HEK293 (cell line): ENCODE results near the gene PTPRN2.

Experiments
- CTCF ChIA-PET: fragments of 350-600 bp; formaldehyde crosslinking; extraction: SDS; loops from one replicate; lab custom pipeline; 2021; ENCODE audit warnings: antibody characterized with exemption; lab: Yijun Ruan, JAX
- POLR2A ChIA-PET: fragments of 300-600 bp; formaldehyde crosslinking; extraction: SDS; loops from one replicate; lab custom pipeline; 2020; ENCODE audit warnings: antibody characterized with exemption, inconsistent platforms; lab: Yijun Ruan, JAX
- H3K27ac ChIP-seq: fragments of 200-500 bp; sonication (Bioruptor generic); 2 replicates; pipeline ENCODE4 v1.5.1; 2014; ENCODE audit warnings: low read depth, low read length, control low read depth, inconsistent platforms; ENCODE audit errors: extremely low read depth
- H3K36me3 ChIP-seq, 2 experiments: fragments of 200-500 bp in 1 of 2; sonication (Bioruptor generic) in 1 of 2; 1 replicate in 1 of 2; 2 replicates in 1 of 2; pipeline ENCODE4 v1.5.1; 2014 to 2017; ENCODE audit warnings: inconsistent platforms in 2 of 2, low read length in 2 of 2; ENCODE audit not compliant: control insufficient read depth in 2 of 2, insufficient read depth in 1 of 2
- H3K4me1 ChIP-seq: fragments of 200-500 bp; sonication (Bioruptor generic); 2 replicates; pipeline ENCODE4 v1.5.1; 2014; ENCODE audit warnings: mild to moderate bottlenecking, low read length, inconsistent platforms; ENCODE audit not compliant: control insufficient read depth, insufficient read depth
- H3K4me3 ChIP-seq: 2 replicates; pipeline ENCODE4 v1.5.1; 2011; ENCODE audit warnings: low read depth, mild to moderate bottlenecking, control low read depth, low read length, moderate library complexity
- H3K9me3 ChIP-seq: fragments of 200-500 bp; sonication (Bioruptor generic); 2 replicates; pipeline ENCODE4 v1.5.1; 2014; ENCODE audit warnings: low read depth, low read length, inconsistent platforms; ENCODE audit not compliant: control insufficient read depth, insufficient read depth
- GLI4 ChIP-seq: fragments of 450-650 bp; formaldehyde crosslinking; IDR thresholded peaks from 2 replicates; pipeline ENCODE4 v1.5.1; 2016; ENCODE audit warnings: missing biosample characterization, missing genetic modification characterization
- HOXD13 ChIP-seq: sonication (generic); formaldehyde crosslinking; IDR thresholded peaks from 2 replicates; pipeline ENCODE4 v1.8.0; 2022; ENCODE audit warnings: missing genetic modification reagents, borderline replicate concordance
- OSR2 ChIP-seq: fragments of 450-650 bp; formaldehyde crosslinking; IDR thresholded peaks from 2 replicates; pipeline ENCODE4 v1.5.1; 2016; ENCODE audit warnings: missing biosample characterization, missing genetic modification characterization
- REPIN1 ChIP-seq: fragments of 450-650 bp; formaldehyde crosslinking; IDR thresholded peaks from 2 replicates; pipeline ENCODE4 v1.5.1; 2017; ENCODE audit warnings: missing biosample characterization, missing genetic modification characterization, low read depth
- ZBTB17 ChIP-seq: fragments of 450-650 bp; formaldehyde crosslinking; IDR thresholded peaks from 2 replicates; pipeline ENCODE4 v1.5.1; 2016; ENCODE audit warnings: missing biosample characterization, missing genetic modification characterization
- ZBTB20 ChIP-seq: fragments of 450-650 bp; formaldehyde crosslinking; IDR thresholded peaks from 2 replicates; pipeline ENCODE4 v1.5.1; 2016; ENCODE audit warnings: missing biosample characterization, missing genetic modification characterization
- ZBTB7A ChIP-seq: fragments of 450-650 bp; formaldehyde crosslinking; IDR thresholded peaks from 2 replicates; pipeline ENCODE4 v1.5.1; 2016; ENCODE audit warnings: low read depth, missing biosample characterization, missing genetic modification characterization
- ZNF133 ChIP-seq: fragments of 450-650 bp; formaldehyde crosslinking; IDR thresholded peaks from 2 replicates; pipeline ENCODE4 v1.5.1; 2016; ENCODE audit warnings: missing biosample characterization, missing genetic modification characterization
- ZNF140 ChIP-seq: fragments of 450-650 bp; formaldehyde crosslinking; IDR thresholded peaks from 2 replicates; pipeline ENCODE4 v1.5.1; 2016; ENCODE audit warnings: missing biosample characterization, missing genetic modification characterization
- ZNF311 ChIP-seq: fragments of 450-650 bp; formaldehyde crosslinking; IDR thresholded peaks from 2 replicates; pipeline ENCODE4 v1.5.1; 2017; ENCODE audit warnings: missing biosample characterization, missing genetic modification characterization, borderline replicate concordance
- ZNF404 ChIP-seq: fragments of 450-650 bp; formaldehyde crosslinking; IDR thresholded peaks from 2 replicates; pipeline ENCODE4 v1.5.1; 2017; ENCODE audit warnings: missing biosample characterization, missing genetic modification characterization
- ZNF433 ChIP-seq: fragments of 450-650 bp; formaldehyde crosslinking; IDR thresholded peaks from 2 replicates; pipeline ENCODE4 v1.5.1; 2016; ENCODE audit warnings: missing biosample characterization, missing genetic modification characterization, low read depth
- ZNF548 ChIP-seq: fragments of 450-650 bp; formaldehyde crosslinking; IDR thresholded peaks from 2 replicates; pipeline ENCODE4 v1.5.1; 2016; ENCODE audit warnings: missing biosample characterization, missing genetic modification characterization
- ZNF707 ChIP-seq: fragments of 450-650 bp; formaldehyde crosslinking; IDR thresholded peaks from 2 replicates; pipeline ENCODE4 v1.5.1; 2016; ENCODE audit warnings: missing biosample characterization, missing genetic modification characterization
- ZSCAN4 ChIP-seq: fragments of 450-650 bp; formaldehyde crosslinking; IDR thresholded peaks from 2 replicates; pipeline ENCODE4 v1.5.1; 2017; ENCODE audit warnings: missing biosample characterization, missing genetic modification characterization
- TF ChIP-seq, protein P1 (sequence below): fragments of 450-650 bp; formaldehyde crosslinking; IDR thresholded peaks from 2 replicates; pipeline ENCODE4 v1.5.1; 2017; ENCODE audit warnings: missing biosample characterization, missing genetic modification characterization
- TF ChIP-seq, protein P2 (sequence below): fragments of 450-650 bp; formaldehyde crosslinking; IDR thresholded peaks from 2 replicates; pipeline ENCODE4 v1.5.1; 2016; ENCODE audit warnings: missing biosample characterization, missing genetic modification characterization

PTPRN2 gene

DNA sequence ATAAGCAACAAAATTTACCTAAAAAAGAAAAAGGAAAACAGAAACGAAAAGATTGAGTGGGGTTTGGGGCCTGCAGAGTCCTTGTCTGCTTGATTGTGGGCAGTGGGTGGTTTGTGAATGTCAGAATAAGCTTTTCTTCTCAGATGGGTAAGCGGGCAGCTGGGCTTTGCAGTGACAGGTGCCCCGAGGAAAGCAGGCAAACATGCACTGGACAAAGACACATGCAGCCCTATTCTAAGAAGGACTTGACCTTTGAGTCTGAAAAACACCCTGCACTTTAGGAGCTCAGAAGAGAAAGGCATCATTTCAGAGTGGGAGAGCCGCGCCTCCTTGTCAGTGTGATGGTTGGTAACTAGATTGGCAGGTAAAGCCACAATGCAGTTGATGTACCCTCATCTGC is 562.7 kb downstream of the PTPRN2 start:
- no peaks in the 10 kb centered on the region for H3K9me3 ChIP-seq
- no peak overlapping the region for H3K27ac ChIP-seq
- no peaks in the 10 kb centered on the region for H3K4me1 ChIP-seq
- POLR2A ChIA-PET, result no interaction called here
- TF ChIP-seq, protein P1, sequence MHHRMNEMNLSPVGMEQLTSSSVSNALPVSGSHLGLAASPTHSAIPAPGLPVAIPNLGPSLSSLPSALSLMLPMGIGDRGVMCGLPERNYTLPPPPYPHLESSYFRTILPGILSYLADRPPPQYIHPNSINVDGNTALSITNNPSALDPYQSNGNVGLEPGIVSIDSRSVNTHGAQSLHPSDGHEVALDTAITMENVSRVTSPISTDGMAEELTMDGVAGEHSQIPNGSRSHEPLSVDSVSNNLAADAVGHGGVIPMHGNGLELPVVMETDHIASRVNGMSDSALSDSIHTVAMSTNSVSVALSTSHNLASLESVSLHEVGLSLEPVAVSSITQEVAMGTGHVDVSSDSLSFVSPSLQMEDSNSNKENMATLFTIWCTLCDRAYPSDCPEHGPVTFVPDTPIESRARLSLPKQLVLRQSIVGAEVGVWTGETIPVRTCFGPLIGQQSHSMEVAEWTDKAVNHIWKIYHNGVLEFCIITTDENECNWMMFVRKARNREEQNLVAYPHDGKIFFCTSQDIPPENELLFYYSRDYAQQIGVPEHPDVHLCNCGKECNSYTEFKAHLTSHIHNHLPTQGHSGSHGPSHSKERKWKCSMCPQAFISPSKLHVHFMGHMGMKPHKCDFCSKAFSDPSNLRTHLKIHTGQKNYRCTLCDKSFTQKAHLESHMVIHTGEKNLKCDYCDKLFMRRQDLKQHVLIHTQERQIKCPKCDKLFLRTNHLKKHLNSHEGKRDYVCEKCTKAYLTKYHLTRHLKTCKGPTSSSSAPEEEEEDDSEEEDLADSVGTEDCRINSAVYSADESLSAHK (tag by site-specific recombination), result no peak
- TF ChIP-seq ZNF548 (tag by site-specific recombination) (no peak), ZNF133 (no peak), ZBTB17 (tag by site-specific recombination) (no peak), REPIN1 (no peak), ZNF311 (tag by site-specific recombination) (no peak), GLI4 (no peak), ZNF404 (tag by site-specific recombination) (no peak), OSR2 (tag by site-specific recombination) (no peak), ZBTB7A (tag by site-specific recombination) (no peak)
- TF ChIP-seq, protein P2, sequence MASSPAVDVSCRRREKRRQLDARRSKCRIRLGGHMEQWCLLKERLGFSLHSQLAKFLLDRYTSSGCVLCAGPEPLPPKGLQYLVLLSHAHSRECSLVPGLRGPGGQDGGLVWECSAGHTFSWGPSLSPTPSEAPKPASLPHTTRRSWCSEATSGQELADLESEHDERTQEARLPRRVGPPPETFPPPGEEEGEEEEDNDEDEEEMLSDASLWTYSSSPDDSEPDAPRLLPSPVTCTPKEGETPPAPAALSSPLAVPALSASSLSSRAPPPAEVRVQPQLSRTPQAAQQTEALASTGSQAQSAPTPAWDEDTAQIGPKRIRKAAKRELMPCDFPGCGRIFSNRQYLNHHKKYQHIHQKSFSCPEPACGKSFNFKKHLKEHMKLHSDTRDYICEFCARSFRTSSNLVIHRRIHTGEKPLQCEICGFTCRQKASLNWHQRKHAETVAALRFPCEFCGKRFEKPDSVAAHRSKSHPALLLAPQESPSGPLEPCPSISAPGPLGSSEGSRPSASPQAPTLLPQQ, result no peak
- TF ChIP-seq, all 188 proteins: peak for 0
- CTCF ChIA-PET, result no interaction called here
- no peak overlapping the region for H3K4me3 ChIP-seq
- H3K36me3 ChIP-seq, result no peaks in the 10 kb centered on the region

DNA sequence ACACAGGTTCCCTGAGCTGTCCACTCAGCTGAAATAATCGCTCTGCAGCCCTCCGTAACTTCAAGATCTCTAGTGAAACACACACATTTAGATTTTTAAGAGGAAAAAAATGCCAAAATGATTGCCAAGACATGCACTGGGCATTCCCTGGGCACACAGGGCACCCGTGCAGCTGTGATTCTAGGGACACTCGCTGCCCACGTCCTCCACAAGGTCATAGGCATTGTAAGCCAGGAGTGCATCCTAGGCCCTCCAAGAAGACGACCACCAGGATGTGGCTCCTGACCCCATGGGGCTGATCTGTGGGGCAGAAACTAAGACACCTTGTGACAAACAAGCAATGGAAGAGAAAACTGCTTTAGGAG is 563.3 kb downstream of the PTPRN2 start:
- Histone ChIP-seq H3K27ac (no peak overlapping the region), H3K4me1 (no peaks in the 10 kb centered on the region), H3K36me3 (no peaks in the 10 kb centered on the region), H3K9me3 (no peaks in the 10 kb centered on the region), H3K4me3 (no peak overlapping the region)
- TF ChIP-seq ZBTB20 (tag by site-specific recombination) (no peak), HOXD13 (CRISPR knock-in tag) (no peak), ZNF433 (tag by site-specific recombination) (no peak), ZNF707 (tag by site-specific recombination) (no peak)
- POLR2A ChIA-PET, result no interaction called here
- CTCF ChIA-PET, result no interaction called here

- ChIA-PET POLR2A (no interaction called here), CTCF (no interaction called here)
- TF ChIP-seq ZNF140 (tag by site-specific recombination) (no peak), ZSCAN4 (tag by site-specific recombination) (peak; percentile 80)
- H3K27ac ChIP-seq, result no peak overlapping the region
- no peaks in the 10 kb centered on the region for H3K36me3 ChIP-seq
- no peaks in the 10 kb centered on the region for H3K4me1 ChIP-seq
- no peak overlapping the region for H3K4me3 ChIP-seq
- no peaks in the 10 kb centered on the region for H3K9me3 ChIP-seq
These were observed 563.8 kb downstream of the PTPRN2 start for GRCh38 chr7:158023681-158024350.
